ENCODE data around the gene ZFHX3. TPM values are rescaled to one million over a fixed set of nuclear protein-coding genes. Genes with fewer than 3 reads are reported as not detected.
"Not testable (repeated sequence)": the region's sequence is repeated elsewhere in the genome, so short reads cannot be mapped to it uniquely, and the experiment has no call there.

ZFHX3 gene
- total RNA-seq, 1 experiment from 2014 or later, result 2.2 TPM

- no peak for DNase-seq (ENCODE audit: low read depth, low spot score)
- in situ Hi-C loops (cut with HindIII; ENCODE audit: low pct_unique_long_range_greater_than_20kb, low sequenced_read_pairs), result no loop called here
Measured at GRCh38 chr16:73018821-73019456, 29.0 kb downstream of the ZFHX3 start.

GRCh38 chr16:73017321-73017720 lies 30.6 kb downstream of the ZFHX3 start:
- in situ Hi-C loops (cut with HindIII; ENCODE audit: low pct_unique_long_range_greater_than_20kb, low sequenced_read_pairs), result no loop called here

DNA sequence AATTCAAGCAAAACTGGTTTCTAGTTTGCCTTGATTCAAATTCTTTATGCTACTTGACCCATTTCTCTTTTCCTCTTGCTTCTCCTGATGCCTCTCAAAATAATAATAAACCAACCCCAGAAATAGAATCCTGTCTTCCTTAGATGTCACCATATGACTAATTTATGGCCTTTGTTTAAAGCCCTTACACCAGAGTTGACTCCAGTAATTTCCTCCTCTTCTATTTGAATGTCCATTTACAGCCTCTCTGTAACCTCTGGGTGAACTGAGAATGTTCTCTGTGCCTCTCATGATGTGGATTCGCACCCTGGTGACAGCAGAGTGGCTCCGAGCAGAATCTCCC lies 31.5 kb downstream of the ZFHX3 start:
- in situ Hi-C loops (cut with HindIII; ENCODE audit: low pct_unique_long_range_greater_than_20kb, low sequenced_read_pairs), result no loop called here
- no peak for DNase-seq (ENCODE audit: low read depth, low spot score)

More at GRCh38 chr16:73017321-73017720, 30.6 kb downstream of the ZFHX3 start:
- no peak for DNase-seq (ENCODE audit: low read depth, low spot score)

DNA sequence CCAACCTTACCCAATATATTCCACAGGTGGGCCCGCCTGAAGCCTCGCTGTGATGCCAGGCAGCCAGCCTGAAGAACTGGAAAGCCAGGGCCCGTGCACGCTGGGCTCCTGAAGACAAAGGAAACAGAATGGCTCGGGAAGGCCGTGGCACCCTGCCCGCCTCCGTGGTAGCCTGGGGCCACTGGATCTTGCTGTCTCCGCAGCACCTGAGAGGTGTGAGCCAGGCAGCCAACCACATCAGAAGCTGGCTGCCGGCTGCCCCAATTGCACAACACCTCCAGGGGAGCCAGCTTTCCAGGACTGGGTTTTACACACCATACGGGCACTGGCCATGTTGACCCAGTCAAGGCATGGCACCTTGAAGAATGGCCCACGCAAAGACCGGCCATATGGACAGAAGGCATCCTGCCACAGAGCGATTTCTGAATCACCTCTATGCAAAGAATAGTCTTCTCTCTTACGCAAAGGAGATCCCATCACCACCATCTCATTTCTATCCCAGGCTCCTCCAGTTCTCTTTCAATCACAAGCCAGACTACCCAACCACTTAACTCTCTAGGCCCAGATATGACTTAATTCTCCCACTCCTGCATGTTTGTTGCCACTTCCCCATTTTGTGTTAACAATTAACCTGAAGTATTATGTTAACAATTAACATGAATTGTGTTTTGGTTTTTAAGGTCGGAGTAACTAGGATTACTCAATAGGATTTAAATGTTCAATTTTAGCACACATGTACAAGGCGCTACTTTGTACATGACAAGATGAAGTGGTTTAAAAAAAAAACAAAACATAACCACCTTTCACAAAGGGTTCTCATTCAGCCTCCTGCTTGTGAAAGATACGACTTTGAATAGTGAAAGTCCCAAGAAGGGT lies 32.1 kb downstream of the ZFHX3 start:
- in situ Hi-C loops (cut with HindIII; ENCODE audit: low pct_unique_long_range_greater_than_20kb, low sequenced_read_pairs), result no loop called here
- DNase-seq (ENCODE audit: low read depth, low spot score), result no peak

GRCh38 chr16:73014768-73015167 lies 33.2 kb downstream of the ZFHX3 start:
- DNase-seq (ENCODE audit: low read depth, low spot score), result no peak

GRCh38 chr16:73013974-73014373 lies 34.0 kb downstream of the ZFHX3 start:
- DNase-seq (ENCODE audit: low read depth, low spot score), result no peak
- in situ Hi-C loops (cut with HindIII; ENCODE audit: low pct_unique_long_range_greater_than_20kb, low sequenced_read_pairs), result no loop called here

More at GRCh38 chr16:73014768-73015167, 33.2 kb downstream of the ZFHX3 start:
- in situ Hi-C loops (cut with HindIII; ENCODE audit: low pct_unique_long_range_greater_than_20kb, low sequenced_read_pairs), result no loop called here

DNA sequence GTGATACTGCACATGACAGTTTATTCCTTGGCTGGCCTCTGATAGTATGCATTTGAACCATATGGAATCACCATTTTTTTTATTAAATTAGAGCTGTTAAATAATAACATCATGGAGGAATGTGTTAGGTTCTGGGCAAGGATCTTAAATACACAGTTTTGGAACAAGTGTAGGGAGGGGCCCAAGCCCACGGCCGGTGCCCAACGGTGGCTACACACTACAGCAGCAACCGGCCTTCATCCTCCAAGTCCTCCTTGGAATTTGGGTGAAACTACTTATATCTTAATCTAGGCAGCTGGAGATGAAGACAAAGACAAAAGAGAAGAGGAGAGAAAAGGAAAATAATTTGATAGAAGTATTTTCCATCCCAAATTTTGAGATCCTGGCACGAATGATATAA lies 35.6 kb downstream of the ZFHX3 start:
- in situ Hi-C loops (cut with HindIII; ENCODE audit: low pct_unique_long_range_greater_than_20kb, low sequenced_read_pairs), result no loop called here
- no peak for DNase-seq (ENCODE audit: low read depth, low spot score)

GRCh38 chr16:73011926-73012325 lies 36.0 kb downstream of the ZFHX3 start:
- DNase-seq (ENCODE audit: low read depth, low spot score), result peak; percentile 34
- in situ Hi-C loops (cut with HindIII; ENCODE audit: low pct_unique_long_range_greater_than_20kb, low sequenced_read_pairs), result no loop called here

- DNase-seq (ENCODE audit: low read depth, low spot score), result no peak
- in situ Hi-C loops (cut with HindIII; ENCODE audit: low pct_unique_long_range_greater_than_20kb, low sequenced_read_pairs), result no loop called here
Measured at GRCh38 chr16:73010150-73010676, 37.7 kb downstream of the ZFHX3 start.

- DNase-seq (ENCODE audit: low read depth, low spot score); in situ Hi-C loops (cut with HindIII; ENCODE audit: low pct_unique_long_range_greater_than_20kb, low sequenced_read_pairs): not testable (repeated sequence)
Measured at GRCh38 chr16:73009710-73010109, 38.2 kb downstream of the ZFHX3 start.

DNA sequence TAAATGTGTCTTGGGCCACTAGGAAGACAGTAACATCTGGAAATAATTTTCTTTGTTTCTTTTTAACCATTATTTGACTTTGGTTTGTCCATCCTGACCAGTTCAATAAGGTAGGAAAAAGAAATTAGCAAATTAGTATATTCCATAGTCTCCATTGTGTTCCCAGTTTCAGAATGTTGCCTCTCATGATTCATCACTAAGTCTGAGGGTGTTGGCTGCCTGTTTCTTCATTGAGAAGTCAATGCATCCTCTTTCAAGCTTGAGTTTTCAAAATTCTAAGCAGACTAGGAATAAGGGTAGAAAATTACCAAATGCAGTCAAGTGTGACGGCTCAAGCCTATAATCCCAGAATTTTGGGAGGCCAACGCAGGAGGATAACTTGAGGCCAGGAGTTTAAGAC lies 41.9 kb downstream of the ZFHX3 start:
- DNase-seq (ENCODE audit: low read depth, low spot score), result no peak
- in situ Hi-C loops (cut with HindIII; ENCODE audit: low pct_unique_long_range_greater_than_20kb, low sequenced_read_pairs), result no loop called here

- no peak for DNase-seq (ENCODE audit: low read depth, low spot score)
- in situ Hi-C loops (cut with HindIII; ENCODE audit: low pct_unique_long_range_greater_than_20kb, low sequenced_read_pairs), result no loop called here
Measured at GRCh38 chr16:73002866-73003265, 45.1 kb downstream of the ZFHX3 start.

DNA sequence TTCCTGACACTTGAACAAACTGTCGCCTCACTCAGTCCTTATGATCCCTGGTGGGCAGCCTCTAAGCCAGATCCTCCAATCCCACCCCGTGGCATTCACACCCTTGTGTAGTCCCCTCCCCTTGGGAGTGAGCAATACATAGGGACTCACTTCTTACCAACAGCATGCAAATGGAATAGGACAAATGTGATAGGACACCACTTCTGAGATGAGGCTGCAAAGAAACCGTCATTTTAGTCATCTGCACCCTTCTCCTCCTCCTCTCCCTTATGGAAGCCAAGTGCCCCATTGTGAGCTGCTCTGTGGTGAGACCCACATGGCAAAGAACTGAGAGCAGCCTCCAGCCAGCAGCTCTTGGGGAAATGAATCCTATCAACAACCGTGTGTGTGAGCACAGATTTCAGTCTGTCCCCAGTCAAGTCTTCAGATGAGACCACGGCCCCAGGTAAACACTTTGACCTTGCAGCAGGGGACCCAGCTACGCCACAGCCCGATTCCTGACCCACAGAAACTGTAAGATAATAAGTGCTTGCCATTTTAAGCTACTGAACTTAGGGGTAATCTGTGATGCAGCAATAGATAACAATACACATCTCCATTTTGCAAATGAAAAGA lies 46.9 kb downstream of the ZFHX3 start:
- DNase-seq (ENCODE audit: low read depth, low spot score), result no peak
- in situ Hi-C loops (cut with HindIII; ENCODE audit: low pct_unique_long_range_greater_than_20kb, low sequenced_read_pairs), result no loop called here

GRCh38 chr16:73000020-73000906 lies 47.7 kb downstream of the ZFHX3 start:
- peak; percentile 95 for DNase-seq (ENCODE audit: low read depth, low spot score)

DNA sequence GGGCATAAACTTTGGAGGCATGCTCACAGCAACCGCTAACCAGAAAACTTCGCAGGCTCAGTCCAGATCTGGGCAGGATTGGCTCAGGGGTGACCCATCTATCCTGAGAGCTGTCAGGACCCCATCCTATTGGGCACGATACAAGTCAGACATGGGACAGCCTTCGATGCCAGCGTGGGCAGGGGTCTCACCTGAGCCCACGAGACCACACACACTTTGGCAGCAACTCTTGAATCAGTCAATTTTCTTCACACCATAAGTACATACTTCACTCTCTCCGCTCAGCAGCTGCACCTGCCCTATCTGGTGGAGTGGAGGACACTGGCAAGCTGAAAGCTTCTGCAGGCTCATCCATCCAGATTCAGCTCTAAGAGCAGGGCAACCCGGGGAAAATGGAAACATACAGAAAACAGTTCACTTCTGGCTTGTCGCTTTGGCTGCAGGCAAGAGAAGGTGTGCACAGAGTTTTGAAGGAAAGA lies 48.3 kb downstream of the ZFHX3 start:
- DNase-seq (ENCODE audit: low read depth, low spot score), result no peak
- in situ Hi-C loops (cut with HindIII; ENCODE audit: low pct_unique_long_range_greater_than_20kb, low sequenced_read_pairs), result no loop called here

More at GRCh38 chr16:73000020-73000906, 47.7 kb downstream of the ZFHX3 start:
- in situ Hi-C loops (cut with HindIII; ENCODE audit: low pct_unique_long_range_greater_than_20kb, low sequenced_read_pairs), result no loop called here

DNA sequence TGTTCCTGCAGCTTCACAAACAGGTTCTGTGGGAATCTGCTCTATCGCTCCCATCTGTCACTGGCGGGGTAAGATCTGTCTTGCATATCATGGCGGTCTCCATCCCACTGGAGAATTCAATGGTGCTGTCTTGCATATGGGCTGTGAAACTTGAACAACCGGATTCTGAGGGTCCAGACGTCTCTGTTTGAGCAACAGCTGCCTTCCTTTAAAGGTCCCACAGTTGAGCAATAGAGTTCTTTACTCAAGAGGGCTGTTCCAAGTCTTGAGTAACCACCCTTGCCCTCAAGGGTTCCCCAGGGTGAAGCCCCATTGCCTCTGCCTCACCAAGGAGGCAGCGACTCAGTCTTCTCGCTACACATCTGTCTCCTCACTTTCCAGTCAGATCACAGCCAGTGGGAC lies 50.8 kb downstream of the ZFHX3 start:
- in situ Hi-C loops (cut with HindIII; ENCODE audit: low pct_unique_long_range_greater_than_20kb, low sequenced_read_pairs), result no loop called here
- DNase-seq (ENCODE audit: low read depth, low spot score), result no peak

GRCh38 chr16:72996291-72997062 lies 51.5 kb downstream of the ZFHX3 start:
- in situ Hi-C loops (cut with HindIII; ENCODE audit: low pct_unique_long_range_greater_than_20kb, low sequenced_read_pairs), result no loop called here
- no peak for DNase-seq (ENCODE audit: low read depth, low spot score)

Measured in SK-MEL-5 (cell line).